Activated naive CD4-positive, alpha-beta T cell treated with anti-CD3 and anti-CD28 coated beads for 36 hours (primary cell): ENCODE measurements around the gene RNF168. TPM values are rescaled to one million over a fixed set of nuclear protein-coding genes. Genes with fewer than 3 reads are reported as not detected.
"Not testable (repeated sequence)": the region's sequence is repeated elsewhere in the genome, so short reads cannot be mapped to it uniquely, and the experiment has no call there.

Source experiments
- CTCF ChIA-PET: fragments of 350-600 bp; sonication (Branson Sonifier 250); formaldehyde crosslinking; loops from one replicate; lab custom pipeline; 2021; ENCODE audit warnings: antibody characterized with exemption; lab: Charles Lee
- DNase-seq: peaks from one replicate; pipeline ENCODE4 v3.0.0-alpha.2; 2020
- H3K27ac Mint-ChIP-seq: one replicate; pipeline ENCODE4 v1.8.0; 2021; ENCODE audit warnings: mild to moderate bottlenecking, mixed read lengths
- H3K27me3 Mint-ChIP-seq: one replicate; pipeline ENCODE4 v1.8.0; 2021; ENCODE audit warnings: low read depth, mixed read lengths
- H3K36me3 Mint-ChIP-seq: one replicate; pipeline ENCODE4 v1.8.0; 2021; ENCODE audit warnings: low read depth, mixed read lengths
- H3K4me1 Mint-ChIP-seq: one replicate; pipeline ENCODE4 v1.8.0; 2021; ENCODE audit warnings: low read depth, mixed read lengths
- H3K4me3 Mint-ChIP-seq: one replicate; pipeline ENCODE4 v1.8.0; 2021; ENCODE audit warnings: mild to moderate bottlenecking, moderate library complexity, mixed read lengths
- H3K9me3 Mint-ChIP-seq: one replicate; pipeline ENCODE4 v1.8.0; 2021; ENCODE audit warnings: mixed read lengths
- intact Hi-C: fragments of 100-400 bp; cut with micrococcal nuclease; formaldehyde crosslinking; loops from one replicate; pipeline ENCODE4 v1.15.1; 2023
- total RNA-seq, 2 experiments: library from RNA; stranded (reverse); gene quantifications; one replicate each; pipeline ENCODE4 v1.2.3, GENCODE V29; 2021

The RNF168 gene
- total RNA-seq, 2 experiments from 2014 or later, result 28.9 to 29.1 TPM

DNA sequence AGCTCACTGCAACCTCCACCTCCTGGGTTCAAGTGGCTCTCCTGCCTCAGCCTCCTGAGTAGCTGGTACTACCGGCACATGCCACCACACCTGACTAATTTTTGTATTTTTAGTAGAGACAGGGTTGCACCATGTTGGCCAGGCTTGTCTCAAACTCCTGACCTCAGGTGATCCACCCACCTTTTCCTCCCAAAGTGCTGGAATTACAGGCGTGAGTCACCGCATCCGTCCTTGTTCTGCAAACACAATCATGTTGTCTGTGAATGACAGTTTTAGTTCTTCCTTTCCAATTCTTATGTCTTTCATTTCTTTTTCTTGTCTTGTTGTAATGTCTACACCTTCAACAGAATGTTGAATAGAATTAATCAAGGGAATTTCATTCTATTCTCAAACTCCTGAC lies 27.9 kb upstream of the RNF168 start:
- Mint-ChIP-seq H3K9me3 (peaks cover 2% of the 10 kb centered on the region), H3K4me1 (peaks cover 6% of the 10 kb centered on the region), H3K27ac (no peak overlapping the region), H3K27me3 (peaks cover 2% of the 10 kb centered on the region), H3K36me3 (peaks cover 1% of the 10 kb centered on the region), H3K4me3 (no peak overlapping the region)
- DNase-seq, result no peak
- intact Hi-C loops, result no loop called here
- CTCF ChIA-PET, result interaction anchor here (0.7 to 0.8 kb wide), 2 partner anchors 241 to 396 kb away, joined by 3 read pairs; no protein-coding TSS in a partner anchor

- CTCF ChIA-PET, result interaction anchor here (0.5 to 2.1 kb wide), 32 partner anchors 8 to 729 kb away, joined by 3 to 10 read pairs (median 3); partner anchors contain the start of genes FBXO45 and WDR53
- peaks cover 2% of the 10 kb centered on the region for H3K27me3 Mint-ChIP-seq
- H3K36me3 Mint-ChIP-seq, result peaks cover 1% of the 10 kb centered on the region
- H3K4me1 Mint-ChIP-seq, result peaks cover 6% of the 10 kb centered on the region
- peak overlapping the region; percentile 74 for H3K4me3 Mint-ChIP-seq
- peak overlapping the region; percentile 36 for H3K27ac Mint-ChIP-seq
- peak; percentile 87 for DNase-seq
- peaks cover 2% of the 10 kb centered on the region for H3K9me3 Mint-ChIP-seq
- intact Hi-C loops, result loop anchor here (1.0 to 2.0 kb wide), 5 partner anchors 25 to 156 kb away; partner anchors contain the start of genes FBXO45, RNF168 and WDR53
Observed at GRCh38 chr3:196528639-196529233, 25.2 kb upstream of the RNF168 start.

- DNase-seq, result no peak
- Mint-ChIP-seq H3K27me3 (no peaks in the 10 kb centered on the region), H3K4me3 (no peak overlapping the region), H3K36me3 (peaks cover 9% of the 10 kb centered on the region), H3K9me3 (peaks cover 18% of the 10 kb centered on the region), H3K27ac (no peak overlapping the region), H3K4me1 (peaks cover 6% of the 10 kb centered on the region)
- intact Hi-C loops, result no loop called here
- CTCF ChIA-PET, result interaction anchor here (0.5 to 4.3 kb wide), 6 partner anchors 12 to 81 kb away, joined by 4 to 37 read pairs (median 4); partner anchors contain the start of gene RNF168
Observed at GRCh38 chr3:196525141-196525540, 21.6 kb upstream of the RNF168 start.

DNA sequence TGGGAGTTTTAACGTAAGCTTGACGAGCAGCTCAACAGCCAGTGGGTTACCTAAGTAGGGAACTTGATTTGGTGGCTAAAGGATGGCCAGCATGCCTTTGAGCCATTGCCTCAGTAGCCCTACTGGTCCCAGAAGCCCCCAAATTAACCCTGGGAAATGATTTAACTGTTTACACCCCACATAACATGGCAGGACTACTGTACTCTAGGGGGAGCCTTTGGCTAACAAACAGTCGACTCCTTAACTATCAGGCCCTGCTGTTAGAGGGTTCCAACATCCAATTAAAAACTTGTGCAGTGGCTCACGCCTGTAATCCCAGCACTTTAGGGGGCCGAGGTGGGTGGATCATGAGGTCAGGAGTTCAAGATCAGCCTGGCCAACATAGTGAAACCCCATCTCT lies 21.0 kb upstream of the RNF168 start:
- no peak for DNase-seq
- Mint-ChIP-seq H3K27me3 (no peaks in the 10 kb centered on the region), H3K27ac (no peak overlapping the region), H3K9me3 (peaks cover 24% of the 10 kb centered on the region), H3K4me1 (peaks cover 6% of the 10 kb centered on the region), H3K36me3 (peaks cover 10% of the 10 kb centered on the region), H3K4me3 (no peak overlapping the region)
- intact Hi-C loops, result no loop called here
- CTCF ChIA-PET, result interaction anchor here (0.9 to 4.3 kb wide), 7 partner anchors 15 to 271 kb away, joined by 3 to 37 read pairs (median 4); partner anchors contain the start of gene RNF168

GRCh38 chr3:196523841-196524240 lies 20.3 kb upstream of the RNF168 start:
- H3K9me3 Mint-ChIP-seq, result peaks cover 31% of the 10 kb centered on the region
- no peak for DNase-seq
- CTCF ChIA-PET, result interaction anchor here (0.8 to 4.3 kb wide), 10 partner anchors 14 to 524 kb away, joined by 3 to 37 read pairs (median 4); partner anchors contain the start of gene RNF168
- intact Hi-C loops, result no loop called here
- no peak overlapping the region for H3K4me3 Mint-ChIP-seq
- H3K27me3 Mint-ChIP-seq, result no peaks in the 10 kb centered on the region
- peaks cover 15% of the 10 kb centered on the region for H3K36me3 Mint-ChIP-seq
- H3K27ac Mint-ChIP-seq, result no peak overlapping the region
- H3K4me1 Mint-ChIP-seq, result peaks cover 6% of the 10 kb centered on the region

DNA sequence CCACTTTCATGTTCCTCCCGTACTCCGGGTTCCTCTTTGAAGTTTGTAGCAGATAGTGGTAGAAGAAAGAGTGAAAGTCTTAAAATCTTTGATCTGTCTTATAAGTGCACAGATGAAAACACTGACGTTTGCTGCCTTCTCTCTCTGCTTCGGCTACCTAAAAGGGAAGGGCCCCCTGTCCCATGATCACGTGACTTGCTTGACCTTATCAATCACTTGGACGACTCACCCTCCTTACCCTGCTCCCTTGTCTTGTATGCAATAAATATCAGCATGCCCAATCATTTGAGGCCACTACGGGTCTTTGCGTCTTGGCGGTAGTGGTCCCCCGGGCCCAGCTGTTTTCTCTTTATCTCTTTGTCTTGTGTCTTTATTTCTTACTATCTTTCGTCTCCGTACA lies 17.7 kb upstream of the RNF168 start:
- Mint-ChIP-seq H3K36me3 (peaks cover 15% of the 10 kb centered on the region), H3K9me3 (peaks cover 38% of the 10 kb centered on the region)
- DNase-seq, H3K4me3 Mint-ChIP-seq, H3K4me1 Mint-ChIP-seq, intact Hi-C loops, H3K27ac Mint-ChIP-seq, H3K27me3 Mint-ChIP-seq: not testable (repeated sequence)
- CTCF ChIA-PET, result interaction anchor here (0.6 to 3.0 kb wide), 9 partner anchors 8 to 499 kb away, joined by 3 to 22 read pairs (median 5); no protein-coding TSS in a partner anchor

GRCh38 chr3:196519718-196520082 lies 16.1 kb upstream of the RNF168 start:
- DNase-seq, result peak; percentile 51
- peaks cover 41% of the 10 kb centered on the region for H3K9me3 Mint-ChIP-seq
- H3K27ac Mint-ChIP-seq, result no peak overlapping the region
- H3K36me3 Mint-ChIP-seq, result peaks cover 15% of the 10 kb centered on the region
- H3K4me3 Mint-ChIP-seq, result no peak overlapping the region
- H3K4me1 Mint-ChIP-seq, result no peaks in the 10 kb centered on the region
- CTCF ChIA-PET, result interaction anchor here (0.6 to 2.7 kb wide), 3 partner anchors 238 to 616 kb away, joined by 3 to 14 read pairs (median 4); no protein-coding TSS in a partner anchor
- H3K27me3 Mint-ChIP-seq, result no peaks in the 10 kb centered on the region
- intact Hi-C loops, result loop anchor here (1.0 to 5.0 kb wide), 4 partner anchors 33 to 447 kb away; no protein-coding TSS in a partner anchor

DNA sequence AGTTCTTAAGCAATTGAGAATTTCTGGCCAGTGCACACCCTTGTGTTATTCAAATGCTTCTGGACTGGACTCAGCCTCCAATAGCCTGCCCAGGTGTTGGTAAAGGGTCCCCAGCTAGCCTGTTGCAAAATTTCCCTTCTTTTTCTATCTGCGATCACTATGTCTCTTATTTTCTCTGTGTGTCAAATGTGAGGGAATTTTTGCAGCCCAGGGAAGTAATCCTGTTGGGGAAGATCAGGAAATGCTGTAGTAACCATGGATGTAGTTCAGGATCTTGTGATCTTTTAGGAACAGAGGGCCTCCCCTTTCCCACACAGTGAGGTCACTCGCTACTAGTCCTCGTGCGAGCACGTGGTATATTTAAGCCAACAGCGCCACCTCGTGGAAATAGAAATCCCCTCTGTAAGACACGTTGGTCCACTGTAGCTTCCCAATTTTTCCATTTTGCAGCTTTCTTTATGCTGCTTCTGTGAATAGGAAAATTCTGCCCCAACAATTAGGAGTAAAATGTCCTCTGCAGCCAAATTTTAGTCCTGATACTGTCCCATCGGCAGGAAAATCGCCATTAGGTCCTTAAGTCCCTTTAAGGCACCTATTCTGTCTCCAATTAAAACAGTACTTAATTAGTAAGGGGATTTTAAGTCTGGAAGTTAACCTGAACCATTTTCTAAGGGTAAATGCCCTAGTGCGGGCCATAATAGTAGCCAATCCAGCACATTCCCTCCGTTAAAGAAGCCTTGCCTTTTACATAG lies 15.6 kb upstream of the RNF168 start:
- no peak overlapping the region for H3K4me3 Mint-ChIP-seq
- no peaks in the 10 kb centered on the region for H3K4me1 Mint-ChIP-seq
- H3K27ac Mint-ChIP-seq, result no peak overlapping the region
- intact Hi-C loops, result loop anchor here (1.0 to 5.0 kb wide), 4 partner anchors 33 to 447 kb away; no protein-coding TSS in a partner anchor
- DNase-seq, result peak; percentile 81
- peaks cover 41% of the 10 kb centered on the region for H3K9me3 Mint-ChIP-seq
- CTCF ChIA-PET, result interaction anchor here (0.6 to 2.7 kb wide), 8 partner anchors 11 to 616 kb away, joined by 3 to 14 read pairs (median 4); no protein-coding TSS in a partner anchor
- no peaks in the 10 kb centered on the region for H3K27me3 Mint-ChIP-seq
- peaks cover 15% of the 10 kb centered on the region for H3K36me3 Mint-ChIP-seq

- H3K36me3 Mint-ChIP-seq, result peaks cover 15% of the 10 kb centered on the region
- H3K4me1 Mint-ChIP-seq, result no peaks in the 10 kb centered on the region
- H3K4me3 Mint-ChIP-seq, result no peak overlapping the region
- intact Hi-C loops, result loop anchor here (5.0 kb wide), 2 partner anchors 311 to 446 kb away; no protein-coding TSS in a partner anchor
- H3K27me3 Mint-ChIP-seq, result no peaks in the 10 kb centered on the region
- DNase-seq, result no peak
- H3K27ac Mint-ChIP-seq, result no peak overlapping the region
- peaks cover 41% of the 10 kb centered on the region for H3K9me3 Mint-ChIP-seq
- CTCF ChIA-PET, result interaction anchor here (0.6 to 2.7 kb wide), 5 partner anchors 13 to 763 kb away, joined by 3 to 14 read pairs (median 3); no protein-coding TSS in a partner anchor
Observed at GRCh38 chr3:196517919-196518318, 14.4 kb upstream of the RNF168 start.

DNA sequence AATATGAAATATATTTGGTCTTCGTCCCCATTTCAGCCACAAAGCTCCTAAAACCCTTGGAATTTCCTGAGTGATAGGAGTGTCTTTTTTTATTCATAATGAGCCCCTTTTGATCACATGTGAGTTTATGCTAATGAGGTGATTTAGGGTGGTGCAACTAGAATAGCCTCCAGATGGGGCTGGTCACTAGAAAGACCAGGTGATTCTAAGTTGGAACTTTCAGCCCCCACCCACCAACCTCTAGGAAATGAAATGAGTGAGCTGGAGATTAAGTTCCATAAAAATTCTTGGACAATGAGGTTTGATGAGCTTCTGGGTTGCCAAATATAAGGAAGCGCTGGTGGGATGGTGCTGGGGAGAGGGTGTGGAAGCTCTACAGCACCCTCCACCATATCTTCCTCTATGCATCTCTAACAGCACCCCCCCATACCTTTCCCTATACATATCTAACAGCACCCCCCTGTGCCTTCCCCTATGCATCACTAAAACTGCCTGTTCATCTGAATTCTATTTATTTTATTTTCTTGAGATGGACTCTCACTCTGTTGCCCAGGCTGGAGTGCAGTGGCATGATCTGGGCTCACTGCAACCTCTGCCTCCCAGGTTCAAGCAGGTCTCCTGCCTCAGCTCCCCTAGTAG lies 13.7 kb upstream of the RNF168 start:
- H3K9me3 Mint-ChIP-seq, result peaks cover 41% of the 10 kb centered on the region
- CTCF ChIA-PET, result interaction anchor here (0.6 to 2.7 kb wide), 5 partner anchors 11 to 764 kb away, joined by 3 to 14 read pairs (median 3); no protein-coding TSS in a partner anchor
- intact Hi-C loops, result loop anchor here (5.0 kb wide), 2 partner anchors 310 to 445 kb away; no protein-coding TSS in a partner anchor
- no peak overlapping the region for H3K4me3 Mint-ChIP-seq
- H3K36me3 Mint-ChIP-seq, result peaks cover 15% of the 10 kb centered on the region
- no peaks in the 10 kb centered on the region for H3K27me3 Mint-ChIP-seq
- no peaks in the 10 kb centered on the region for H3K4me1 Mint-ChIP-seq
- no peak for DNase-seq
- H3K27ac Mint-ChIP-seq, result no peak overlapping the region

DNA sequence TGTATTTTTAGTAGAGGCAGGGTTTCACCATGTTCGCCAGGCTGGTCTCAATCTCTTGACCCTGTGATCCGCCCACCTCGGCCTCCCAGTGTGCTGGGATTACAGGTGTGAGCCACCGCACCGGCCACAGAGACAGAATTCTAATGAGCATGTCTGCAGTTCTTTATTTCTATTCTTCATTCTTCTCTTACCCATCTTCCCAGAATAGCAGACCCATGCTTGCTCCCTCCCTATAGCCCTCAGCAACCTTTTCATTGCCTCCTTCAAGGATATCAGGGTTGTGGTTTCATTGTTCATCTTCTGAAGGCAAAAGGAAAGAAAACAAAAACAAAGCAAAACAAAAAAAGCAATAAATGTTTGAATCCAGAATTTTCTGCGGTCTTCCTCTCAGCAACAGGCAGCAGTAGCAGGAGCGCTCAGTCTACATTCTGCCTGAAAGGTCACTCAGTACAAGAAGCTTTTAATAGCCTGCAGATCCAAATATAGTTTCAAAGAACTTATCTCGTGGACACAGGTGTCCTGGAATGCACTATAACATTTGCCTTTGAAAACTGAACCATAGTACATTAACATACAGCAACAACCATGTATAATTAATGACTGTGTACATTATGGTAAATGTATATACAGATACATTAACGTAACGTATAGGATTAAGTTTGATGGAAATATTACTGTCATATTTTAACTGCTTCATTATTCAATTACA lies 11.5 kb upstream of the RNF168 start, which contains the start of gene SMCO1:
SMCO1 (minus strand) TSS at position 434 of the 709 bp plus-strand sequence; CDS start at position 297, 137 bp downstream.
- CTCF ChIA-PET, result no interaction called here
- H3K27me3 Mint-ChIP-seq, result no peaks in the 10 kb centered on the region
- H3K4me3 Mint-ChIP-seq, result no peak within 1 kb of the TSS
- H3K4me1 Mint-ChIP-seq, result no peaks in the 10 kb centered on the region
- intact Hi-C loops, result loop anchor here (5.0 kb wide), 2 partner anchors 308 to 443 kb away; no protein-coding TSS in a partner anchor
- H3K36me3 Mint-ChIP-seq, result peaks cover 5% of the 10 kb centered on the region
- no peak within 1 kb of the TSS for H3K27ac Mint-ChIP-seq
- DNase-seq, result no peak
- H3K9me3 Mint-ChIP-seq, result peaks cover 22% of the 10 kb centered on the region
